Measurements from ENCODE around the gene IL5RA. TPM values are rescaled to one million over a fixed set of nuclear protein-coding genes. Genes with fewer than 3 reads are reported as not detected.

The IL5RA gene, protein sequence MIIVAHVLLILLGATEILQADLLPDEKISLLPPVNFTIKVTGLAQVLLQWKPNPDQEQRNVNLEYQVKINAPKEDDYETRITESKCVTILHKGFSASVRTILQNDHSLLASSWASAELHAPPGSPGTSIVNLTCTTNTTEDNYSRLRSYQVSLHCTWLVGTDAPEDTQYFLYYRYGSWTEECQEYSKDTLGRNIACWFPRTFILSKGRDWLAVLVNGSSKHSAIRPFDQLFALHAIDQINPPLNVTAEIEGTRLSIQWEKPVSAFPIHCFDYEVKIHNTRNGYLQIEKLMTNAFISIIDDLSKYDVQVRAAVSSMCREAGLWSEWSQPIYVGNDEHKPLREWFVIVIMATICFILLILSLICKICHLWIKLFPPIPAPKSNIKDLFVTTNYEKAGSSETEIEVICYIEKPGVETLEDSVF
- total RNA-seq (2011; cell fraction: chromatin; rRNA removed; ENCODE audit: low replicate concordance), result not detected in 2 replicates
- not detected in 2 replicates for total RNA-seq (2011; cell fraction: nucleolus; rRNA removed)
- total RNA-seq (2011; cell fraction: nucleoplasm; rRNA removed), result not detected in 2 replicates
- not detected in 2 replicates for total RNA-seq (2014; rRNA removed)
- not detected in 2 replicates for total RNA-seq (2014; rRNA removed; fragmentation: Illumina TruSeq; extraction: Trizol)
- 0.08 and 0.14 TPM in 2 replicates for total RNA-seq (2015; rRNA removed; fragmentation: Illumina TruSeq; extraction: Trizol)
- not detected in 2 replicates for total RNA-seq (2021)
- polyA plus RNA-seq (2011; rRNA removed), result not detected in 2 replicates
- polyA plus RNA-seq (2011; cell fraction: cytosol; rRNA removed), result 0.01 and 0.07 TPM in 2 replicates
- polyA plus RNA-seq (2011; cell fraction: nucleus; rRNA removed), result not detected in 2 replicates
- polyA plus RNA-seq (2012), result 0.23 and 0.62 TPM in 2 replicates
- 0.28 TPM in 1 of 2 replicates, not detected in the other for polyA plus RNA-seq (2014; fragmentation: Illumina TruSeq; extraction: Trizol)
- polyA plus RNA-seq (2014; fragmentation: Nextera tagmentation; extraction: Ambion mirVana), result under 1 TPM; 0.07 to 0.08 TPM
- 0.16 TPM in 1 of 2 replicates, not detected in the other for polyA plus RNA-seq (2014; rRNA removed)
- polyA minus RNA-seq (2011; rRNA and poly(A)+ RNA removed), result 0.06 TPM in 1 of 2 replicates, not detected in the other
- not detected in 2 replicates for polyA minus RNA-seq (2011; cell fraction: cytosol; rRNA and poly(A)+ RNA removed)
- polyA minus RNA-seq (2011; cell fraction: nucleus; rRNA and poly(A)+ RNA removed), result not detected in 2 replicates
- percentile 11 among the genes with signal in this experiment for Bru-seq, nascent RNA
- percentile 9 among the genes with signal in this experiment for BruChase-seq, experiment 1, labeled RNA remaining after a 2-hour chase
- percentile 6 among the genes with signal in this experiment for BruChase-seq, experiment 2, labeled RNA remaining after a 6-hour chase
- long read RNA-seq, experiment 1, partial matches to known transcripts, result 0 of 1 reads
- long read RNA-seq, experiment 1, other reads (novel, unspliced or antisense), result 1 of 1 reads
- long read RNA-seq, experiment 2, result 0 reads
- long read RNA-seq, experiment 3, result 0 reads

GRCh38 chr3:3110299-3110630 lies at the start of gene IL5RA:
TSS of gene IL5RA (minus strand) at chr3:3110374. CDS start at chr3:3104984, 5,390 bp downstream.
- no peaks in the 10 kb centered on the region for H3K36me3 ChIP-seq (ENCODE audit: control insufficient read depth, insufficient read depth, low read length)
- peaks cover 0 to 7% of the 10 kb centered on the region in 2 experiments; a peak in 2 of 5 replicates for H3K4me1 ChIP-seq (replicated peaks in 1 of 2; ENCODE audit: control insufficient read depth in 2 of 2, insufficient read depth in 2 of 2, low read length in 2 of 2)
- no TSS peak for BruUV-seq (replicated peaks)
- H2AFZ ChIP-seq (ENCODE audit: low read depth, low read length), result peak within 1 kb of the TSS; percentile 67
- H3K4me2 ChIP-seq (ENCODE audit: insufficient read depth, low read length), result peak within 1 kb of the TSS; percentile 61
- H3K27ac ChIP-seq (ENCODE audit: extremely low read depth, low read depth, low read length), result no peak within 1 kb of the TSS
- no peaks in the 10 kb centered on the region for H3K9me1 ChIP-seq (ENCODE audit: control insufficient read depth, insufficient read depth, low read length)
- DNase-seq (ENCODE audit: extremely low read depth in 1 of 4, low spot score in 3 of 4), result peak in 1 of 4 experiments; percentile 32
- peak; percentile 79 for ATAC-seq
- intact Hi-C loops (cut with micrococcal nuclease), result no loop called here
- no peak for FAIRE-seq
- H3K4me3 ChIP-seq, result no peak within 1 kb of the TSS
- 6% methylated on average over 4 of the region's 4 CpGs for WGBS (ENCODE audit: insufficient coverage, low coverage, missing lambda C conversion rate)
- POLR2A ChIA-PET, result interaction anchor here (0.6 to 1.4 kb wide), 3 partner anchors 9 to 1868 kb away, joined by 3 to 6 read pairs (median 5); no protein-coding TSS in a partner anchor
- no peaks in the 10 kb centered on the region for H3K79me2 ChIP-seq (ENCODE audit: control insufficient read depth, insufficient read depth, low read length)
- H3K9ac ChIP-seq (ENCODE audit: insufficient read depth in 1 of 2, low read depth in 2 of 2, low read length in 2 of 2), result no peak within 1 kb of the TSS
- CTCF ChIA-PET (ENCODE audit: low intra/inter-chr PET ratio), result no interaction called here
- no peaks in the 10 kb centered on the region for H4K20me1 ChIP-seq (replicated peaks; ENCODE audit: control insufficient read depth, insufficient read depth, low read length)
- in situ Hi-C loops (cut with MboI), result no loop called here
- H3K27me3 ChIP-seq (ENCODE audit: control insufficient read depth in 2 of 2, insufficient read depth in 2 of 2, low read length in 2 of 2), result peaks cover 8 to 10% of the 10 kb centered on the region in 2 experiments; a peak in 4 of 5 replicates
- no peaks in the 10 kb centered on the region for H3K9me3 ChIP-seq (replicated peaks; ENCODE audit: control insufficient read depth, insufficient read depth, low read depth, low read length)
- TF ChIP-seq FOXJ3 (CRISPR knock-in tag; IDR thresholded peaks at IDR 0.05), result peak; percentile 78; the same call in 1 of the 2 replicates
- TF ChIP-seq FOXK2 (conservative IDR thresholded peaks at IDR 0.05 in 1 of 2, IDR thresholded peaks at IDR 0.05 in 1 of 2; ENCODE audit: low read depth in 2 of 2), result 0 out of 4 replicates have a peak, but pooled peaks of 1 of the 2 experiments have one; percentile 19
- TF ChIP-seq, protein P1, sequence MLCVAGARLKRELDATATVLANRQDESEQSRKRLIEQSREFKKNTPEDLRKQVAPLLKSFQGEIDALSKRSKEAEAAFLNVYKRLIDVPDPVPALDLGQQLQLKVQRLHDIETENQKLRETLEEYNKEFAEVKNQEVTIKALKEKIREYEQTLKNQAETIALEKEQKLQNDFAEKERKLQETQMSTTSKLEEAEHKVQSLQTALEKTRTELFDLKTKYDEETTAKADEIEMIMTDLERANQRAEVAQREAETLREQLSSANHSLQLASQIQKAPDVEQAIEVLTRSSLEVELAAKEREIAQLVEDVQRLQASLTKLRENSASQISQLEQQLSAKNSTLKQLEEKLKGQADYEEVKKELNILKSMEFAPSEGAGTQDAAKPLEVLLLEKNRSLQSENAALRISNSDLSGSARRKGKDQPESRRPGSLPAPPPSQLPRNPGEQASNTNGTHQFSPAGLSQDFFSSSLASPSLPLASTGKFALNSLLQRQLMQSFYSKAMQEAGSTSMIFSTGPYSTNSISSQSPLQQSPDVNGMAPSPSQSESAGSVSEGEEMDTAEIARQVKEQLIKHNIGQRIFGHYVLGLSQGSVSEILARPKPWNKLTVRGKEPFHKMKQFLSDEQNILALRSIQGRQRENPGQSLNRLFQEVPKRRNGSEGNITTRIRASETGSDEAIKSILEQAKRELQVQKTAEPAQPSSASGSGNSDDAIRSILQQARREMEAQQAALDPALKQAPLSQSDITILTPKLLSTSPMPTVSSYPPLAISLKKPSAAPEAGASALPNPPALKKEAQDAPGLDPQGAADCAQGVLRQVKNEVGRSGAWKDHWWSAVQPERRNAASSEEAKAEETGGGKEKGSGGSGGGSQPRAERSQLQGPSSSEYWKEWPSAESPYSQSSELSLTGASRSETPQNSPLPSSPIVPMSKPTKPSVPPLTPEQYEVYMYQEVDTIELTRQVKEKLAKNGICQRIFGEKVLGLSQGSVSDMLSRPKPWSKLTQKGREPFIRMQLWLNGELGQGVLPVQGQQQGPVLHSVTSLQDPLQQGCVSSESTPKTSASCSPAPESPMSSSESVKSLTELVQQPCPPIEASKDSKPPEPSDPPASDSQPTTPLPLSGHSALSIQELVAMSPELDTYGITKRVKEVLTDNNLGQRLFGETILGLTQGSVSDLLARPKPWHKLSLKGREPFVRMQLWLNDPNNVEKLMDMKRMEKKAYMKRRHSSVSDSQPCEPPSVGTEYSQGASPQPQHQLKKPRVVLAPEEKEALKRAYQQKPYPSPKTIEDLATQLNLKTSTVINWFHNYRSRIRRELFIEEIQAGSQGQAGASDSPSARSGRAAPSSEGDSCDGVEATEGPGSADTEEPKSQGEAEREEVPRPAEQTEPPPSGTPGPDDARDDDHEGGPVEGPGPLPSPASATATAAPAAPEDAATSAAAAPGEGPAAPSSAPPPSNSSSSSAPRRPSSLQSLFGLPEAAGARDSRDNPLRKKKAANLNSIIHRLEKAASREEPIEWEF (CRISPR knock-in tag; IDR thresholded peaks at IDR 0.05), result 0 out of 2 replicates have a peak, but pooled peaks have one; percentile 58
- TF ChIP-seq FOXJ2 (tag; IDR thresholded peaks at IDR 0.05), result peak; percentile 100
- 0 out of 2 replicates have a peak, but pooled peaks have one; percentile 13 for TF ChIP-seq ERF (CRISPR knock-in tag; IDR thresholded peaks at IDR 0.05)
- no peak for TF ChIP-seq ARID4B (CRISPR knock-in tag; IDR thresholded peaks at IDR 0.05)

Data from K562 (cell line).